ENCODE results near the gene ALKBH8.

DNA sequence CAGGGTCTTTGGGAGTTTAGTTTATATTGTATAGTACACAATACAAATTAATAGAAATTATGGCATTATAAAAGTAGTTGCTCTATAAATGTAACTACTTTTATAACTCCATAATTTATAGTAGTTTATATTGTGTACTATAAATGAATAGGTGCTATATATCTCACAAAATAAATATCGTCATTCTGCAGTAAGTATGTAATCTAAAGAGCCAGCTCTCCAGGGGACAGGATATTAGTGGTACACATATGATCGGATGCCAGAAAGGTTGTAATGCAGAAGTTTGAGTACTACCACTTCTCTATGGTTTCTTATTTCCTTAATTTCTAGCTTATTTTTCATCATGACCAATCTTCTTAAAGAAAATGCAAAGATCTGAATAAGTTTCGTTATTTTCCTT, 87.7 kb downstream of the ALKBH8 start:
- TF ChIP-seq EZH2 (IDR thresholded peaks at IDR 0.05) (no peak), POLR2AphosphoS5 (IDR thresholded peaks at IDR 0.05; ENCODE audit: borderline replicate concordance, low read depth, low read length) (no peak)

All from SK-N-MC (cell line).